GM21737 (cell line): ENCODE measurements around the gene DENND1C.
"Not testable (repeated sequence)": the region's sequence is repeated elsewhere in the genome, so short reads cannot be mapped to it uniquely, and the experiment has no call there.

Experiments used
- ATAC-seq: cut with Tn5 transposase; IDR thresholded peaks from one replicate; pipeline ENCODE4 v1.9.1; 2021; ENCODE audit warnings: mild to moderate bottlenecking, moderate library complexity; ENCODE audit not compliant: unreplicated experiment

DENND1C gene

DNA sequence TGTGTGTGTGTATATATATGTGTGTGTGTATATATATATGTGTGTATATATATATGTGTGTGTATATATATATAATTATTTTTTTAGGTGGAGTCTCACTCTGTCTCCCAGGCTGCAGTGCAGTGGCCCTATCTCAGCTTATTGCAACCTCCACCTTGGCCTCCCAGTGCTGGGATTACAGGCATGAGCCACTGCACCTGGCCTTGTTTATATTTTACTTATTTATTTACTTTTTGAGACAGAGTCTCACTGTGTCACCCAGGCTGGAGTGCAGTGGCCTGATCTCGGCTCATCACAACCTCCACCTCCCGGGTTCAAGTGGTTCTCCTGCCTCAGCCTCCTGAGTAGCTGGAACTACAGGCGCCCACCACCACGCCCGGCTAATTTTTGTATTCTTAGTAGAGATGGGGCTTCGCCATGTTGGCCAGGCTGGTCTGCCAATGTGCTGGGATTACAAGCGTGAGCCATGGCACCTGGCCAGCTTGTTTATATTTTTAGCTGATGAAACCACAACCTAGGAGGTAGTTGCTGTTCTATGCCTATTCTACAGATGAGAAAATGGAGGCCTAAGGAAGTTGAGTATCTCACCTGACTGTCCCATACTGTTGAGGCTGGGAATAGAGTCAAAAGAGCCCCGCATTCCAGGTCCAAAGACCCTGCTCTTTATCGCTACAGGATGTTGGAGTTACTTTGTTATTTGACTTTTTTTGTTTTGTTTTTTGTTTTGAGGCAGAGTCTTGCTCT, 26.6 kb upstream of the DENND1C start:
- not testable (repeated sequence) for ATAC-seq

DNA sequence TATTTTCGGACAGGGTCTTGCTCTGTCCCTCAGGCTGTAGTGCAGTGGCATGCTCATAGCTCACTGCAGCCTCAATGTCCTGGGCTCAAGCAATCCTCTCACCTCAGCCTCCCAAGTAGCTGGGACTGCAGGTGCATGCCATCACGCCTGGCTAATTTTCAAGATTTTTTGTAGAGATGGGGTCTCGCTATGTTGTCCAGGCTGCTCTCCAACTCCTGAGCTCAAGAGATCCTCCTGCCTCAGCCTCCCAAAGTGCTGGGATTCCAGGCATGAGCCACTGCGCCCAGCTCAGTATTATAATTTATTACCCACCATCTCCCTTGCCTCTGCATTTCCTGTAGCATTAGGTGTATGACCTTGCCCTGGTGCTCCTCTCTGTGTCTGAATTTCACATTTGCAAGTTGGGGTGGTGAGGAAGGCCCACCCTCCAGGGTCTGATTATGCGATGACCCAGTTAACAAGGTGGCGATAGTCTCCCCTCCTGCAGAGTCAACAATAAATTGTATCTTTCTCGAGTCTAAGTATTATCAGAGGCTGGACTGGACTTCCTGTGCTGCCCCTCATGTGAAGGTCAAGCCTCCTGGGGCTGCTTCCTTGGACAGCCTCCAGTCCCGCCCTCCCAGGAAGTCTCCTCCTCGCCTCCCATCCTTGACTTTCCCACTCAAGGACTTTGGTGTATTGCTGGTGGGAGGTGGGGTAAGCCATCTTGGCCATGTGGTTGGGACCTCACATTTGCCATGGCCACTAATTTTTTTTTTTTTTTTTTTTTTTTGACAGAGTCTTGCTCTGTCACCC, 22.0 kb upstream of the DENND1C start:
- no peak for ATAC-seq

DNA sequence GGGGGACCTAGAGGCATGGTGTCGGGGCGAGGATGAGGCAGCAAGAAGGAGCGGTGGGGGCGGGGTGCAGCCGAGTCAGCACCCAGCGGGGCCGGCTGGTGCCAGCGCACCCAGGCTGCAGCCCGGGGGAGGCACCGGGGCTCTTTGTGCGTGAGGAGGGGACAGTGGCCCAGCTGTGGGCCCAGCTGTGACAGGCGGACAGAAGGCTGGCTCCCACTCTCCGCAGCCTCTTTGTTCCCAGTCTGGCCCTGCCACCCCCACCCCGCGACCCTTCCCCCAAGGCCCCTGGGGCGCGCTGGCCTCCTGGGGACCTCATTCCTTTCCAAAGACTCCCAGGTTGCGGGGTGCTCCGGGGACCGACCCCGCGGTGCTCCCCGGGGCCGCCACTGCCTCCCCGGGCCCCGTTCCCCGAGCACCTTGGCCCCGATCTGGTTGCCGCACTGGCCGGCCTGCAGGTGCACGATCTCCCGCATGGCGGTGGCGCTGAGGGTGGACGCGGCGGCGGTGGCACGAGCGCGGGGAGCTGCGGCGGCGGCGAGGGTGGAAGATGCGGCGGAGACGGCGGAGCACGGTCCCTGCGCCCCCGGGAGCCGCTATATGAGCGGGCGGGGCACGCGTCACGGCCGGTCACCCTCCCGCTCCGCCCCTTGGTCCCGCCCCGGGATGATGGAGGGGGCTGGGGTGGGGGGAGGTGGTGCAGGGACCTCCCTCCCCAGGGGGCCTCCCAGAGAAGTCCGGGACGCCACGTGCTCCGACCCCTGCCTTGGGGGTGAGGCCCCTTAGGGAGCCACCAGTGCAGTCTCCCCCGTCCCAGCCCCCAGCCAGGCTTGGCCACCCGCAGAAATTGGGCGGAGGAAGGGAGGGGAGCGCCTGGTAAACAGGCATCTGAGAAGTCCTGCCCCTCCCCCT, 20.4 kb upstream of the DENND1C start, which contains the start of gene TUBB4A:
Gene TUBB4A, minus strand, starts transcription at position 570 of the 909 bp plus-strand sequence. Its CDS starts 97 bp downstream, at position 473.
- no peak for ATAC-seq

DNA sequence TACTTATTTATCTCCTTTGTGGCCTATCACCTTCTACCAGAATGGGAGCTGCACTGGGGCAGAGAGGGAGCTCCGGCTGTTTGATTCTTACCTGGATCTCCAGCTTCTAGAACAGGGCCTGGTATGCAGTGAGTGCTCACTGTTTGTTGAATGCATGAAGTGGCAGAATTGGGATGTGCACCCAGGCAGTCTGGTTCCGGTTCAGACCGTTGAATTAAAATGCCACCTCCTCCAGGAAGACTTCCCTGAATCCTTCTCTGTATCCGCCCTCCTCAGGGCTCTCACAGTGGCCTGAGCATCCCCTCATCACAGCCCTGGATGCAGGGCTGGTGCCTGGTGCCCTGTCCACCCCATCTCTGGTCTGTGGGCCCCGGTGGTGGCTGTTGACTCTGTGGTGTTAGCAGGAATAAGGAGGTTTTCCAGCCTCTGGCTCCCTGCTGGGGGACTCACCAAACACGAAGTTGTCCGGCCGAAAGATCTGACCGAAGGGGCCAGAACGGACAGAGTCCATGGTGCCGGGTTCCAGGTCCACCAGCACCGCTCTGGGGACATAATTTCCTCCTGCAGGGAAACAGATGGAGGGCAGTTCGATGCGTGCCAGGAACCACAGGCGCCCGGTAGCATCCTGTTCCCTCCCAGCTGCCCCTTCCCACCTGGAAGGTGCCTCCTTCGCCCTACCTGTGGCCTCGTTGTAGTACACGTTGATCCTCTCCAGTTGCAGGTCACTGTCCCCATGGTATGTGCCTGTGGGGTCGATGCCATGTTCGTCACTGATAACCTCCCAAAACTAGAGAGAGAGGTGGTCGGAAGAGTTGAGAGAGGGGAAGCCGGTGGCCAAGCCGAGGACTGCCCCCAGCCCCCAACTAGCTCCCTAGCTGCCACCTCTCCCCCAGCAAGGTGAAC, 19.5 kb upstream of the DENND1C start:
- ATAC-seq: no peak

DNA sequence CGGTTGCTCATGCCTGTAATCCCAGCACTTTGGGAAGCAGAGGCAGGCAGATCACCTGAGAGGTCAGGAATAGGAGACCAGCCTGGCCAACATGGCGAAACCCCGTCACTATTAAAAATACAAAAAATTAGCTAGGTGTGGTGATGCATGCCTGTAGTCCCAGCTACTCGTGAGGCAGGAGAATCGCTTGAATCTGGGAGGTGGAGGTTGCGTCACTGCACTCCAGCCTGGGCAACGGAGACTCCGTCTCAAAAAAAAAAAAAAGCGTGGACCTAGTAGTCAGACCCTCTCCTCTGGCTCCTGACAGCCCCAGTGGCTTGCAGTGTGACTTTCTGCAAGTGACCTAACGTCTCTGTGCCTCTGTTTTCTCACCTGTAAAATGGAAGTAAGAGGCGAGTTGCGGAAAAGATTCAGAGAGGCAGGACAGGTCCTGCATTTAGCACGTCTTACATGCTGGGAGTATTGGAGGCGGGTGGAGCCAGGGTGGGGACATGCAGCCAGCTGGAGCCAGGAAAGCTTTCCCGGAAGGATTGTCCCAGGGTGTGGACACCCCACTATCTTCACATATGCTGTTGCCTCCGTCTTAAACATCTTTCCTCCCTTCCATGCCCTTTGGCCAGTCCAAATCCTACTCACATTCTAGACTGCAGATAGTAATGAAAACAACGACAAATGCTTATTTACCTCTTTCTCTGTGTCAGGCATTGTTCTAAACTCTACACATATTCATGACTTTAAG, 17.6 kb upstream of the DENND1C start:
- no peak for ATAC-seq

DNA sequence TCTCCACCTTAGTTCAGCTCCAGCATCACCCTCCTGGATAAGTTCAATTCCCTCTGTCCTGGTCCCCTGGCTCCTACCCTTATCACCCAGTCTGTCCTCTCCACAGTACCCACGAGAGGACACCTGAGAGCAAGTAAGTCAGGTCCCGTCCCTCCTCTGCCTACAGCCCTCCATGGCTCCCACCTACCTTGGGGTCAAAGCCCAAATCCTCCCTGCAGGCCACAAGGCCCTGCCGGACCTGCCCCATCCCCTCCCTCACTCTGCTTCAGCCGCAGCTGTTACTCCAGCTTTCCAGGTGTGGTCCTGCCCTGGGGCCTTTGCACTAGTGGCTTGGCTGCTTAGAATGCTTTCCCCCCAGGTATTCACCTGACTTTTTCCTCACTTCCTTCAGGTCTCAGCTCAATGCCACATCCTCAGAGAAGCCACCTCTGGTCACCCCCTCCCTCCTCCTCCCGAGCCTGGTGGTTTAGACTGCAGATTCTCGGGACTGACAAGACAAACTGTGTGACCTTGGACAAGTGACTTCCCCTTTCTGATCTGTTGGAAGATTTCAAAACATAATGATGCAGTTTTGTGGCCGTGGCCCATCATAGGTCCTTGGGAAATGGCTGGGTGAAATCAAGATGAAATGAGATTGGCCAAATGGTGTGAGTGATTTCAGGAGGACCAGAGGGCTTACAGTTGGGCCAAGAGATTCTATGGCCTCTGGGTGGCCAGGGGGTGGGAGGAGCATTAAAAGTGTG, 16.9 kb upstream of the DENND1C start:
- no peak for ATAC-seq

DNA sequence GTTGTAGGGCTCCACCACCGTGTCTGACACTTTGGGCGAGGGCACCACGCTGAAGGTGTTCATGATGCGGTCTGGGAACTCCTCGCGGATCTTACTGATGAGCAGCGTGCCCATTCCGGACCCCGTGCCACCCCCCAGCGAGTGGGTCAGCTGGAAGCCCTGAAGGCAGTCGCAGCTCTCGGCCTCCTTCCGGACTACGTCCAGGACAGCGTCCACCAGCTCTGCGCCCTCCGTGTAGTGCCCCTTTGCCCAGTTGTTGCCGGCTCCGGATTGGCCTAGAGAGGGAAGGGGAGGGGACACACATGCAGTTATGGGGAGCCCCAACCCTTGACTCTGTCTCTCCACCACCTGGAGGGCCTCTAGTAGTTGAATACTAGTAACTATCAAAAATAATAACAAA, 14.4 kb upstream of the DENND1C start:
- no peak for ATAC-seq

DNA sequence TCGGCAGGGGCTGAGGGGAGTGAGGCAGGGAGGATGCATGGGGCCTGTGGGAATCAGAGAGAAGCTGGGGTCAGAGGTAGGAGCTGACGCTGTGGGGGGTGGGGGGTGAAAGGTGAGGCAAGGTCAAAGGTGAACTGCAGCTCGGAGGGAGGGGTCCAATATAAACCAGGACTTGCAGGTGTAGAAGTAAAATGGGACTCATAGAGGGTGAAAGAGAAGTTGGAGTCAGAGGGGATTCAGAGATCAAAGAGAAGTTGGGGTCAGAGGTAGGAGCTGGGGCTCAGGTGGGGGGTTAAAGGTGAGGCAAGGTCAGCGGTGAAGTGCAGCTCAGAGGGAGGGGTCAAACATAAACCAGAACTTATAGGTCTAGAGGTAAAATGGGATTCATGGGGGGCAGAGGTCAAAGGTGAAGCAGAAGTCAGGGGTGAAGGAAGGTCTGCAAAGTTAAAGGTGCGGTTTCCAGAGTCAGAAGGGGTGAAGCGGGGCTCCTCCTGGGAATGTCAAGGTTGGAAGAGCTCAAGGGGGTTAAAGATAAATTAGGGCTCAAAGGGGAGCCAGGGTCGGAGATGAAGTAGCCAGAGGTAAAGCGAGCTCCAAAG, 12.9 kb upstream of the DENND1C start:
- ATAC-seq: no peak

DNA sequence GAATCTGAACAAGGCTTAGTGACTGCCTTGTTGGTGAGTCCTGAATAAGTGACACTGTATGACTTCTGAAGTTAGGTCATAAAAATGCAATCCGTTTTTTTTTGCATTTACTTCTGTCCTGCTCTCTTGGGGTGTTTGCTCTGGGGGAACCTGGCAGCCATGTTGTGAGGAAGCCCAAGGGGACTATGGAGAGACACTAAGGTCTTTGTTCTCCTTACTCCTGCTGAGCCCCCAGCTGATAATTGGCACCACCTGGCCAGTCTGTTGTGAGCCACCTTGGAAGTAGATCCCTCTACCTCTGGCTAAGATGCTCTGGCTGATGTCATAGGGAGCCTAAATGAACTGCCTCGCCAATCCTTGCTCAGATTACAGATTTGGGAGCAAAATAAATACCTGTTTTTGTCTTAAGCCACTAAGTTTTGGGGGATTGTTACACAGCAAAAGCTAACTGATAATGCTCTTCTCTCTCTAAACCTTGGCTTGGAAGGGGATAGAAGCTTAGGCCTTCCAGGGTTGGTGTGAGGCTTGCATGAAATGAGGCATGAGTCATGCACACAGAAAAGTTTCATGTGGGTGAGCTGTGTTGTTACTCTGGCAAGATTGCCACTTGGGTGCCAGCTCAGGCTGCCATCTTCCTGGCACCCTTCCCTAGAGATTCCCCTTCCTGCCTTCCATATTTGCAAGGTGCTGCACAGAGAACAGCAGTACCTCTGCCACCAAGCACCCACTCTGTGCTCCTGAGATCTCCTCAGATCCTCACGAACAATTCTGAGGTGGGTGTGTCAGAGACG, 10.4 kb upstream of the DENND1C start:
- ATAC-seq: no peak

DNA sequence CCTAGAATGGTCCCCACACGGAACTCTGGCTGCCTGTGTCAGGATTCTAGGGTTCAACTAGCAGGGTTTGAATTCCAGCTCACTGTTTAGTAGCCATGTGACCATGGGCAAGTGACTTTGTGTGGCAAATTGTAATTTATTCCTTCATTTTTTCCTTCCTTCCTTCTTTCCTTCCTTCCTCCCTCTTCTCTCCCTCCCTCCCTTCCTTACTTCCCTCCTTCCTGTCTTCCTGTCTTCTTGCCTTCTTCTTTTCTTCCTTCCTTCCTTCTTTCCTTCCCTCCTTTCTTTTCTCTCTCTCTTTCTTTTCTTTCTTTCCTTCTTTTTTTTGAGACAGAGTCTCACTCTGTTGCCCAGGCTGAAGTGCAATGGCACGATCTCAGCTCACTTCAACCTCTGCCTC, 8.5 kb upstream of the DENND1C start:
- no peak for ATAC-seq

DNA sequence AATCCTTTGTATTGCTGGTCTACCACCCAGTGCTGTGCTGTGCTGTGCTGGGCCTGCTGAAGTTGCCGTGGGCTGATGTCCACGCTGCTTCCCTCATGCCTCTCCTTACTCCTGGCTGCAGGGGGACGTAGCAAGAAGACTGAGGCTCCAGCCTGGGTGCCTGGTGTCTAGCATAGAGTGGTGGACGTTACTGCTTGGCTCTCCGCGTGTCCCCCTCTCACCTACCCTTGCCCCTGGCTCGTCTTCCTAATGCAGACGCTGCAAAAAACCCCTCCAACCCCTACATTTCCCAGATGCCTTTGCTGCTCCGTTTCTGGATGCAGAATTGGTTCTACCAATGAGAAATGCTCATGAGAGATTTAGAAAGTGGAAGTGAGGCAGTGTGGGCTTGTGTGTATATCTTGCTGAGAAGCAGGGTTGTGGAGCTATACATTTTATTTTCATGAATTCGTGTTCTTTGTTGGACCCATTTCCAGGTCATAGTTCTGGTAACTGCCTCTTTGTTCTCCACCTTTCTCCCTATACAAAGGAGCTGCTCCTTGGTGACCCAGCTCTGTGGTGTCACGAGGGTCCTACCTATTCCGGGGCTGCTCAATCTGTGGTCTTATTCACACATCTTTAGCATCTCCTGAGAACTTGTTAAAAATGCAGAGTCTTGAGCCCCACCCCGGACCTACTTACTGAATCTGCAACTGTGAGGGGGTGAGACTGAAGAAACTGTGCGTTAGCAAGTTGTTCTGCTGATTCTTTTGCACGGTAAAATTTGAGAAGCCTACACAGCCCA, 7.9 kb upstream of the DENND1C start:
- ATAC-seq: no peak

DNA sequence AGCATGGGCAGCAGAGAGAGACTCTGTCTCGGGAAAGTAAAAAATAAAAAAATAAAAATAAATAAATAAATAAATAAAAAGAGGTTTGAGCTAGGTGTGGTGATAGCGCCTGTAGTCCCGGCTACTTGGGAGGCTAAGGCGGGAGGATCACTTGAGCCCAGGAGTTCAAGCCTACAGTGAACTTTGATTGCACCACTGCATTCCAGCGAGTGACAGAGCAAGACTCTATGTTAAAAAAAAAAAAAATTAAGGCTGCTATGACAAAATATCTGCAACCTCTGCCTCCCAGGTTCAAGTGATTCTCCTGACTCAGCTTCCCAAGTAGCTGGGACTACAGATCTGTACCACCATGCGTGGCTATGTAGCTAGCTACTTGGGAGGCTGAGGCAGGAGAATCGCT, 3.2 kb upstream of the DENND1C start:
- no peak for ATAC-seq

DNA sequence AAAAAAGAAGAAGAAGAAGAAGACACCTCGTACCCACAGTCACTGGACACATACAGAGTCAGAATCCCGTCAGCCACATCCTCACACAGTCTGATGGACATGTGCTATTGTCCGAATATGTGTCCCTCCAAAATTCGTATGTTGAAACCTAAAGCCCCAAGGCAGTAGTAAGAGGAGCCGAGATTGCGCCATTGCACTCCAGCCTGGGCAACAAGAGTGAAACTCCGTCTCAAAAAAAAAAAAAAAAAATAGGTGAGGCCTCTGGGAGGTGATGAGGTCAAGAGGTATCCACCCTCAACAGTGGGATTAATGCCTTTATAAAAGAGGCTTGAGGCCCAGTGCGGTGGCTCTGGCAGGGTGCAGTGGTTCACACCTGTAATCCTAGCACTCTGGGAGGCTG, 2.6 kb upstream of the DENND1C start:
- ATAC-seq: no peak

DNA sequence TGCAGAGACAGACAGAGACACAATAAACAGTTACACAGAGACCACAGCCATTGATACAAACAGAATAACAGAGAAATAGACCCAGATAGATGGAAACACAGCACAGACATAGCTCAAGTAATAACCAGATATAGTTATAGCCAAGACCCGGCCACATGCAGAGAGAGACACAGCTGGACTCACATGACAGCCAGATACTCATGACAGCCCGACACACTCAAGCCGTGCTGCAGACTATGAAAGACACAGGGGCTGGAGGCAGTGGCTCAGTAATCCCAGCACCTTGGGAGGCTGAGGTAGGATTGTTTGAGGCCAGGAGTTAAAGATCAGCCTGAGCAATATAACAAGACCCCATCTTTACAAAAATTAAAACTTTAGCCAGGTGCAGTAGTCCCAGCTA, 1.6 kb upstream of the DENND1C start:
- ATAC-seq: no peak

DNA sequence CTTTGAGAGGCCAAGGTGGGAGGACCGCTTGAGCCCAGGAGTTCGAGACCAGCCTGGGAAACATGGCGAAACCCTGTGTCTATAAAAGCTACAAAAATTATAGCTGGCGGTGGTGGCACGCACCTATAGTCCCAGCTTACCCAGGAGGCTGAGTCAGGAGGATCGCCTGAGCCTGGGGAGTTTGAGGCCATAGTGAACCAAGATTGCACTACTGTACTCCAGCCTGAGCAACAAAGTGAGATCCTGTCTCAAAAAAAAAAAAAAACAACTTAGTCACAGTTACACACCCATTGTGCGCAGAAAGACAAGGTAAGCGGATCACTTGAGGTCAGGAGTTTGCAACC, 728 bp upstream of the DENND1C start:
- no peak for ATAC-seq

DNA sequence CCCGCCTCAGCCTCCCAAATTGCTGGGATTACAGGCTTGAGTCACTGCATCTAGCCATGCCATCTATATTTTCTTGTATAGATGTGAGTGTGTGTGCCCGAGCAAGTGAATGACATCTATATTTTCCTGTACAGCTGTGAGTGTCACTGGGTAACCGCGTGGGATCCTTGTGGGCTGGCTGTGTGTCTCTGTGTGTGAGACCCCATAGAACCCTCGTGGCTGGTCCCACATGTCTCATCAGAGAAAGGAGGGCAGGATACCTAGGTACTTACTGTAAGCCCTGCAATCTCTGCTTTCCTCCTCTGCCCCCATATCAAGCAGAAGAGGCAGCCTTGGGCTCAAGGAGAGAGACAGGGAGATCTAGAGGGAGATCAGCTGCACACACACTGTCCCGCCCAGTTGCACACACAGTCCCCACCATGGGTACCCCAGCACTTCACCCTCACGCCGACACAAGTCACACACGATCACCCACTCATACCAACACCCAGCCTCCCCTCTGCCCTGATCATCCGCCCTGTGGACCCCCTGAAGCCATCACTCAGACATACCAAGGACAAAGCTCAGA, 655 bp downstream of the DENND1C start:
- no peak for ATAC-seq
